ENCODE results near the gene PACRG.

Gene PACRG

DNA sequence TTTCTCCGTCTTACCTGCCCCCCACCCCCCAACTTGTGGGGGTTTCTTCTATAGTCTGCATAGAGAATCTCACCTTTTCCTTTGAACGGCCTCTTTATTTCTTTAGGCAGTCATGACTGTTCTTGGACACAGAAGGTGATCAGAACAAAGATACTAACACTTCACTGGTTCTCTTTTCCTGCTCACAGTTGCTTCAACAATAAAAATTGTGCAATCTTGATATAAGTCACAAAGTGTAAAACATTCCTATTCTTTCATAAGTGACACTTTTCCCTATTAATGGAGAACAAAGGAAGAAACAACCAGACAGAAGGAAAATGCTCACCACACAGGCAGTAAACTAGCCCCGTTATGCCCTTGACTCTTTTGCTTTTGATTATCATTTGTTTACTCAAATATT is 448.3 kb downstream of the PACRG start:
- DNase-seq (ENCODE audit: low read depth in 2 of 2) = no peak

DNA sequence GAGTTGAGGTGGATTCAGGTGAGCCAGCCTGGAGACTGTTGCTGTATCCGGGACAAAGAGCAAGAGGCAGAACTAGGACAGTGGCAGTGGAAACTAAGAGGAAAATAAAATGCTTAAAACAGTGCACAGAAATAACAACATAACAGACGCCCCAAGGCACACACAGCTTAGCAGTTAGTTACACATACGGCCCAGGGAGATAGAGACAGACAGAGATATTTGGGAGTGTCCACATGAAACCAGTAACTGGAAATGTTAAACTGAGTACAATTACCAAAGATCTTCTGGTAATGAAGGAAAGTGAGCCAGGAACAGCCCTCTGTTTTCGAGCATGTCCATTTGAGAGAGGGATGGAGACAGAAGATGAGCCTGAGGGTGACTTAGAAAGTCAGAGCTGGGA is 449.2 kb downstream of the PACRG start:
- DNase-seq (ENCODE audit: low read depth in 2 of 2) = no peak

DNA sequence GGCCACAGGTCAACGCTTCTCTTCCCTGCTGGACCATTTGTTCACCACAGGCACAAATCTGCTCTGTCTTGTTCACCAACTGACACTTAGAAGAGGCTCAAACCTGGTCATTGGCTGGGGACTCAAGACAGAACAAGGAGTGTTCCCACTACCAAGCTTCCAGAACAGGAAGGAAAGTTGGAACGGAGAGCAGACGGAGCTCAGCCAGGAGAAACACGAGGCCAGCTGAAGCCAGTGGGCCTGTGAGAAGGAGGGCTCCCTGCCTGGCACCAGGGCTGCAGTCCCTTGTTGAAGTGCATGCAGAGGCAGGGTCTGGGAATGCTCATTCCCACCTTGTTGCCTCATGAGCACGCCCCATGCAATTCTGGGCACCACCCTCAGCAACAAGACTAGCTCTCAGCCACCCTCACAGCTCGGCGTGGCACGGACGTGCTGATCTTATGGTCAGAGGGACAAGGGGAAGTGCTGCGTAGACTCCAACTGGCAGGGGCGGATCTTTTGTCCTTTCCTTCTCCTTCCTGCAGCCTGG is 450.2 kb downstream of the PACRG start:
- no peak for DNase-seq (ENCODE audit: low read depth in 2 of 2)

DNA sequence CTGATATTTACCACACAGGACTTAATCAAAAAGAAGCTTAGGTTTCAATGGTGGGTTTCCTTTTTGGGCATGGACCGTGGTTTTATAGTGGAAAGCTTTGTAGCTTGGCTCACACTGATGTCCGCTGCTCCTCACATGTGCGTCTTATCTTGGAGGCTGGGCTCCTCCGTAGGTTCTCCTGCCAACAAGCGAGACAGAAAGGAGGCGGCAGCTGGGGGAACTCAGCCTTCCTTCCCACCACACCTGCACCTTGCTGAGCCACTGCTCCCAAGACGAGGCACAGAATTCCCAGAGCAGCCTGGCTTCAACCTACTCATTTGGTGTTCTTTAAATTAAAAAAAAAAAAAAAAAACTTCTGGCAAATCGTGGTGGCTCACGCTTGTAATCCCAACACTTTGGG is 451.3 kb downstream of the PACRG start:
- no peak for DNase-seq (ENCODE audit: low read depth in 2 of 2)

DNA sequence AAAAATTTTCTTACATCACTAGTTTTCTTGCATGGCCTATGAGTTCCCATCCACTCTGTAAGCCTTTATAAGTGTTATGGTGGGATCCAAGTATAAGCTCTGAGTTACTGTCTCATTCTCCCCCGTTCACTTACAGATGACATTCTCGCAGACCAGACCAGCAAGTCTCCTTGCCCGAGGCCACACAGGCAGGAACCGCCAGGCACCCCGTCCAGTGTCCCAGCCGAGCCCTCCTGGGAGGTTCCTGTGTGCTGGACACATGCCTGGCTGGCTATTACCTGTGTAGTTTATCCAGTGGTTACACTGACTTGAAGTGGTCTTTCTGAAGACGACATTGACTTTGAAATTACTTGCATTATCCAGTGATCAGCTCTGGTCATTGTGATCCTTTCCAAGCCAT is 451.9 kb downstream of the PACRG start:
- DNase-seq (ENCODE audit: low read depth in 2 of 2) = no peak

DNA sequence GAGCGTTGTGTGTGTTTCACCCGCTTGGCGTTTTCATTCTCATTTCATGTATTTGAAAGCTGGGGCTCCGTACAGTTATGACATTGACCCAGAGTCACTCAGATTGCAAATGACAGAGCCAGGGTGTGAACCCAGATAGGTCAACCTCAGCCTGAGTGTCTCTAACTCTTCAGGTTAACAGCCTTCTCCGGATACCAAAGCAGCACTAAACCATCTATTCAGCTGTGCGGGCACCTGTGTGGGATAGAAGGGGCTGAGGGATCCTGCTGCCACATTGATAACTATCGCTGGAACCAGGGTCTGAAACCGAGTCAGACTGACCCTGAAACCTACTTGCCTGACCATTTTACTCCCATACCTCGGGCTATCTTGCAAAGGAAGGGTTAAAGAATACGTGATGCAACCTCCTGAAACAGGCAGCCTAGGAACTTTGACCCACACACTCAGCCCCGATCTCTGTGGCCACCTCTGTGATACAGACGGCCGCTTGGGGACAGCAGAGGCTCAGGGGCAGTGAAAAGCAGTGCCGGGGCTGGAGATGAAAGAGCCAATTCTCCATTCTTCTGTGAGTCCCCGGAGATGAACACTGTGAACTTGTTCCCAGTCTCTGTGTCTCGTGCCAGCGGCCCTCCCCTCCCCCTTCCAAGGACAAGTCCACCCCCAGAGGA is 453.2 kb downstream of the PACRG start:
- DNase-seq (ENCODE audit: low read depth in 2 of 2) = no peak

DNA sequence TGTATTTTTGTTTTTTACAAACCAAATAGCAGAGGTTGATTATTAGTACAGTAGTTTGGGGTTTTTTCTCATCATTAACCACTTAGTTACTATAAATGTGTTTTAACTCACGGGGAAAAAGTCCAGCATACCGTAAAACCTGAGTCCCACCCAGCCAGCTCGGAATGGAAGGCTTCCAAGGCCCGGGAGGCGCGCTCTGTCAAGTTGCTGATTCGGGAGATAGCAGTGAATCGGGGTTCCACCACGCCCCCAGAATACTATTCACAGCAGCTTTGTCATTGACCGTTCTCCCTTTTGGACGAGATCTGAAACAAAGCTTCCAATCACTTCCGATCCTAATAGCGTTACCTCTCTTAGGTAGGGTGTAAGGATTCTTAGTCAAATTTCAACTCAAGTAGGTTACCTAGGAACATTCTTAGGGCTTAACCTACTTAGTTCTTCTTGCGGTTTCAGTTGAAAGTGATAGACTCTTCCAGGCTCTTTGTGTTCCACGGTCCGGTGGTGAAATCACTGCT is 453.9 kb downstream of the PACRG start:
- no peak for DNase-seq (ENCODE audit: low read depth in 2 of 2)

DNA sequence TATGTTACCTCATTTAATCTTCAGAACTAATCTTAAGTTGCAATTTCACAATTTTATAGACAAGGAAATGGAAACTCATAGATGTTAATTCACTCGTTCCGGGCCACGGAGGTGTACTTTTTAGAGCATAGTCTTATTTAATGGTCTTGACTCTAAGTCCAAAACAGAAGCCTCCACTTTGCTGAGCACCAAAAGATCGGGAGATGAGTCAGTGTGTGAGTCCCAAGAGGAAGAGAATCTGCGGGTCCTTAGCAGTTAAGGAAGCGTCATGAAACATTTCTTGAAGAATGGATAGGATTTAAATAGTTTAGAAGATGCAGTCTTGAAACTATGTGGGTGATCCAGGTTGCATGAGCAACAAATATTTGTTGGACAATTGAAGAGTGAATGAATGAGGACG is 454.9 kb downstream of the PACRG start:
- DNase-seq (ENCODE audit: low read depth in 2 of 2) = no peak

DNA sequence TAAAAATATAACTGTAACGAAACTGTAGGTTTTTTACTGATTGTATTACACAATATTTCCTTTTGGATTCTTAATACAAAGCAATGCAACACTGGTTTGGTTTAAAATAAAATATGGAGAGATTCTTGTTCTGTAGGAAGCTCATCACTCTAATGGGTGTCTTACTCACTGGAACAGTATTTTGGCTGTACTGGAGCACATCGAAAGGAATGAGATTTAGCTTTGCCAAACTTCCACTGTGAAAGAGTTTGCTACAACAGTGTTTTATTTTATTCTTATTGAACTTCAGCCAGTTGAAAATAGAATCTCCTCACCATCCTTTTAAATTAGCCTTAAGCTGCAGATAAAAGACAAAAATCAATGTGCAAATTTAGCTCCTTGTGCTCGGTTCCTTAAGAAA is 456.0 kb downstream of the PACRG start:
- DNase-seq (ENCODE audit: low read depth in 2 of 2) = no peak

DNA sequence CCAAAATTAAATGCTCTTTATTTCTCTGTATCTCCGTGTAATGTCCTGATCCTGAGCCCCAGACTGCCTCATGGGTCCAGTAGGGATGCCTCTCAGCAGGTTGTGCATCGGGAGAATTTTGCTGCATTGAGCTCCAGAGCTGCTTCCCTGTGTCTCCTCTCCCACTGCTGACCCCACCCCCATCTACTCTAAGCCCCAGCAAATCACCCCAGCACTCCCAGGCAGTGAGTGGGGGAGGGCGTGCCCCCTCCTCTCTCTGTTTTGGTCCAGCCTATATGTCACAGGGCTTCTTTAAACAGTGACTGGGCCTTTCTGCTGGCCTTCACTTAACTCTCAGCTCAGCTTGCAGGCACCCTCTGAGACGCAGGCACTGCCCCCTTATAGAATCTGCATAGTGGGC is 458.0 kb downstream of the PACRG start:
- DNase-seq (ENCODE audit: low read depth in 2 of 2) = no peak

DNA sequence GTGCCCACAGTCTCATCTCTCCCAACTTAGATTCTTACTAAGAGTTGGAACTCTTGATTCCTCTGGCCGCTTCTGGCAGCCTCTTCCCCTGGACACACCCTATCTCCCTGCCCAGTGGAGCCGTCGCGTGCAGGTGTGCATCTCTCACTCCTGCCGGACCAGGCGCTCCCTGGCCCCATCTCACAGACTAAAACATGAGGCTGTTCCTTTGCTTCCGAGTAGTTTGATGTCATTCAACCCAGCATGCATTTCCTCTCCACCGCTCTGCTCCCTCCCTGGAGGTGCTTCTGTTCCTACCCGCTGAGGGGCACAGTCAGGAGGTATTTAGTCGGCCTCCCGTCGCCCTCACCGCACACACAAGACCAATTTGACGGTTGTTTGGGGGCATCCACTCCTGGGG is 458.8 kb downstream of the PACRG start:
- no peak for DNase-seq (ENCODE audit: low read depth in 2 of 2)

DNA sequence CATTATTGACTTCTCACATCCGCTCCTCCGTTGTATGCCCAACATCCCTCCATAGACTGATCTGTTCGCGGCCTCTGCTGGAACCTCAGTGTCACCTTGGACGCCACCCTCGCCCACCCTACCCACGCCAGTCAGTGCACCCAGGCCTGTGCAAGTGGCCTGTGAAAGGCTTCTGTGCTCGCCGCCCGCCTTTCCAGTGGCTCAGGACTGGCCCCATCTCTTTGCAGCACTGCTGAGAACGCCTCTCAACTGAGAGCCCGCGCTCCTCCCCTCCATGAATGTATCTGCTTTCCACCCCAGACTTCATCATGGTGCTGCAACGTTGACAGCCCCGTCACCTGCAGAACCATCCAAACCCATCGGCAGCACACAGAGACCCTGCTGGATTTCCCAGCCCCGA is 459.4 kb downstream of the PACRG start:
- DNase-seq (ENCODE audit: low read depth in 2 of 2) = no peak

DNA sequence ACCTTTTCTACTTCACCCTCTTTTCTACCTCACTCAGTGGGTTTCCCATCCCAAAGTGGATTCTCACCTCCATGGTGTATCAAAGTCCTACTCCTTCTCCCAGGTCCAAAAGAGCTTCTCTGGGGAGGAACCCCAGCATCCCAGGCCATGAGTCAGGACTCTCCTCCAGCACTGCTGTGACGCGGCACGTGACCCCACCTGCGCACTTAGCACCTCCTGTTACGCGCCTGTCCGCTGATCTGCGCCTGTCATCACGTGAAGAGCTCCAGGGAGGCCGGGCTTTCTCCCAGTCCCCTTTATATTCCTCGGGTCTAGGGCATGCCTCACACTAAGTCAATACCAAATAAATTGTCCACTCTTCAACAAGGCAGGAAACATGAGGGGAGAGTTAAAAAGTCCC is 459.8 kb downstream of the PACRG start:
- no peak for DNase-seq (ENCODE audit: low read depth in 2 of 2)

DNA sequence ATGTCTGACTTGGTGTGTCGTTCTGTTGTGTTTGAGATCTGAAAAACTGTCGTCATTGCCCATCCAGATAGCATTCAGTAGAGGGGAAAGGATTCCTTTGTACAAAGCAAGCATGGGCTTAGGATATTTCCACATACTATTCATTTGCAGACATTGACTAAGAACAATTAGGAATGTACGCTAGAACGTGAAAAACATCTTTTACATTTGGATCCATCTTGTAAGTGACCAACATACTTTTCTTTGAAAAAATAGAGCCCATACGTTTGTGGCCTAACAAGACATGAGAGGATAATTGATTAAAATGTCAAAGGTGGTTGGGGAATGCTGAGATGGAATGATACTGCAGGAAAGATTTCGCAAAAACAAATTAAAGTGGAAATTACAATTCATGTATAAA is 461.0 kb downstream of the PACRG start:
- no peak for DNase-seq (ENCODE audit: low read depth in 2 of 2)

DNA sequence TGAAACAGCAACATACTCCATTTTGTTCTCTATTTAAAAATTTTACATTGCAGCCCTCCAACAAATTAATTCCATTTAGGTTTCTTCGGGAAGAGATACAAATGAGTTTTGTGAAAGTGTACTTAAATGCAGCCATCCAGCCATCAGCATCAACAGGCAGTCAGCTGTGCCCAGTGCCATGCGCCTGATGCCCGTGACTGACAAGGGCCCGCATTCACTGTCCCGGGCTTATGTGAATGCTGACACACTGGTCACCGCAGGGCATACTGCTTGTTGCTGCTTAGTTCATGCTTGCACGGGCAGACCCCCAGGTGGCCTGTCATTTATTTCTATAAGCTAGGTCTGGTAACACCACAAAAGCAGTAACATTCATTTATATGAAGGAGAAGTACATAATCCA is 461.8 kb downstream of the PACRG start:
- no peak for DNase-seq (ENCODE audit: low read depth in 2 of 2)

DNA sequence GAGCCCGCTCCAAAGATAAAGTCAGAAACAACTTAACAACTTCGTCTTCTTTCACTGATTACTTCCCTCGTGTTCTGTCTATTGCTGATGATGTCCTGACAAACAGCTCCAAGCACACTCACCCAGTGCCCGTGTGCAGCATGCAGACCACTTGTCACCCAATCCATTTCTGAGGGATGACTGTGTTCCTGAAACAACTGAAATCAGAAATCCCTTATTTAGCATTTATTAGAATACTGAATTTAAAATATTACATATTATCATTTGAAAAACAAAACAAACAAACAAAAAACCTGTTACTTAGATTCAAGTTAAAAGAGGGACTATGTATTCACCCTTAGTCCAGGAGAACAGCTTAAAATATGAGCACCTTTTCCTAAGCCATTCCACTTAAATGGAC is 463.0 kb downstream of the PACRG start:
- no peak for DNase-seq (ENCODE audit: low read depth in 2 of 2)

DNA sequence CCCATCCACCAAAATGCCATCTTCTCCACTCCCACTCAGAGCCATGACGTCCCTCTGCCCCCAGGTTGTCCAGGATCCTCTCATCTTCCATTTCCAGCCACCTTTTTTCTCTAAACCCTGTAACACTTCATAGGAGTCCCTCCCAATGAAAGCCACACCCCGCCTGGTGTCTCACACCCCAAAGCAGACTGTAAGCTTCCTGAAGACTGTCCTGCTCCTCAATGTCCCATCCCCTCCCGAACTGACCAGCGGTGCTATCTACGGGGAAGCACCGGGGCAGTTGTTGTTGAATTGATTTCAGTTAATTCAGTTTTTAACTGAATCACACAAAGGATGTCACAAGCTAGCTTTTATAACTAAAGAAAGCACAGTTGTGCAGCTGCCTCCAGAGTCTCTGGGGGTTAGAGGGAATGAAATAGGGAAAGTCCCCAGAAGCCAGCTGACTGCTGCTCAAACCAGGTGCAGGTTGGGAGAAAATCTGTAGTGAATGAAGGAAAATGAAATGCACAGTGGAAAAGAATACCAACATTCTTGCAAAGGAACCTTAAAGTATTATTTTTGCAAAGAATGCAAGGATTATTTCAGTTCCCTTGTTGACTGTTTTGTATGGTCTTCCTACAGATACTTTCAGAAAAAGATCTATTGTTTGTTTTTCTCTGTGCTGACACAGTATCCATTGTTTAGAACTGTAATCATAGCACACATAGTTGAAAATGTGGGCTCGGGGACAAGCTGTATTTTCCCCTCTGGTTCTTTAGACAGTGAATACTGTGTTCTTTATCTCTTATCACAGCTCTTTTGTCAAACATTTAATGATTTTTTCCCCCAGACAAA is 464.1 kb downstream of the PACRG start:
- no peak for DNase-seq (ENCODE audit: low read depth in 2 of 2)

DNA sequence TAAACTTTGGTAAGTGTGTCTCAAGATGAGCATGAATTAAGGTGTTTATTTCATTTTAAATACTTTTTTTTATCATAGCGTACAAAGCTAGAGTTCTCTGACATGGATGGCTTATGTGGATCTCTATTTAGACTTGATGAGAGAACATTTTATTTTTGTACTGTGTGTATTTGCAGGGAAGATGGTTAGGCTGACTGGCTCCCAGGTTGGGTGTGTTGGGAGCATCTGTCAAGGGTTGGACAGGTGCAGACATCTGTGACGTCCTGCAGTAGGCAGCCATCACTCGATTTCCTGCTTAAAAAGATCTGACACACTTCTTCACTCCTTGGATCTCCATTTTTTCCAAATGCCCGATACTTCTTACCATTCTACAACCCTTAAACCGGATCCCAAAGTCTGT is 464.8 kb downstream of the PACRG start:
- DNase-seq (ENCODE audit: low read depth in 2 of 2) = no peak

DNA sequence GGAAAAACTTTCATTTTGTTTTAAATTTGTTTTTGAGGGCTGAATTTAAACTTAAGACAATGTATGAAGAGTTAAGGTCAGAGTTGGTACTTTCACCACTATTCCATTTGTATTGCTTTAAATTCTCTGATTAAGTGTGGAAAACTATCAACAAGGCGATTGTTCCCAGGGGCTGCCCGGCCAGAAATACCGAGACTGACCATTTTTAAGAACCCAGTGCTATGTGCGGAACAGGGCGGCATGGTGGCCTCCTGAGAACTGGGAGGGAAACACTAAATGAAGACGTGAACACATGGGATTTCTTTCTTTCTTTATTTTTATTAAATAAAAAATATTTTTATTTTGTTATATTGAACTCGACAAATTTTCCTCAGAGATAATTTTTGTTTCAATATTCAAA is 465.6 kb downstream of the PACRG start:
- no peak for DNase-seq (ENCODE audit: low read depth in 2 of 2)

DNA sequence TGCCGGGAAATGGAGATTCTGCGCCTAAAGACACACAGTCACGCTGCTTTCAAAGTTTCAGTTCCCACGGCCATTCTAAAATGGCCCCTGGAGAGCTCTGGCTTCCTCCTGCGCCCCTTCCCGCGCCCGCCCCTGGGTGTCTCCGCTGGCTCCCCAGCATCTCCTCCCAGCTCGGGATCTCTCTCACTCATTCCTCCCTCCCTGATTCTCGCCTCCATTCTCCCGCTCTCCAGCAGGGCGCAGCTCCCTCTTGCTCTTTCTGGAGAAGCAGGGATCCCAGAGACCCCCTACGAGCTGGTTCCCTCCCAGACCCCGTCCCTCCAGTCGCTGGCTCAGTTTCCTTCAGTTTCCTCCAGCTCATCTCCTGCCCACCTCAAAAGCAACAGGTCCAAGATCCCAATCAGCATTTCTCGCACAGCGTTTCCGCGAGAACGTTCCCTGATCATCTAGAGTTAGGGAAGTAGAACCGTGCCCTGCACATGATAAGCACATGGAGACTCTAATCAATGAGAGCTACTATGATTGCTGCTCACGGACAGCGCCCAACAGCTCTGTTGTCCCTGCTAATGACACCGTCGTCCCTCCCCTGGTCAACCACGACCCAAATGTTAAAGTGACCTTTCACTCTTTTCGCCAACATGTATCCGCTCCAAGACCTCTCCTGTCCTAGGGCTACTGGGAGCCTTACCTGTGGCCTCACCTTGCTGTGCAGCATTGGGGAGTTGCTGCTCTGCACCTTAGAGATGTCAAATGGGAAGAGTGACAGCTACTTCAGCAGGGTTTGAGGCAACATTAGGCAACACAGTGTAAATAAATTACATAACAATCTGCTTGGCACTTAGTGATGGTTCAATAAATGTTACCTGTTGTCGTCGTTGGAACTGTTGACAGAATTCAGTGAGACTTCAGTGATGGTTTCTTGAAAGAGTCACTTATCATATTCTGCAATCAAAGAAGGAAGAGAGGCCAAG is 468.2 kb downstream of the PACRG start:
- no peak for DNase-seq (ENCODE audit: low read depth in 2 of 2)

DNA sequence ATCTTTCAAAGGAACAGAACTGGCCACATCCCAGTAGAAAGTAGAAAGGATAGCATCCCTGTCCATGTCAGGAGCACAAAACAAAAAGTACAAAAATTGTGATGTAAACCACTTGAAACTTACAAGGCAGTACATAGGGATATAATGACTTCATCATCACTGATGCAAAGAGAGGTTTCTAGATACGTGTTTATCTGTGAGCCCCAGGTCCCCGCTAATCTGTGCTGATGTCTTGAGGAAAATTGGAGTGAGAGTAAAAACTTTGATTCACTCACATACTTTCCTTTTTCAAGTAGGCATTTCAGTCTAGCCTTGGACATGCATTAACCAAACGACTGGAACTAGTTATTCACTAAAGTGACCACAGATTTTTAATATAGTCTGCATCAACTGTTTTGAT is 470.1 kb downstream of the PACRG start:
- no peak for DNase-seq (ENCODE audit: low read depth in 2 of 2)

DNA sequence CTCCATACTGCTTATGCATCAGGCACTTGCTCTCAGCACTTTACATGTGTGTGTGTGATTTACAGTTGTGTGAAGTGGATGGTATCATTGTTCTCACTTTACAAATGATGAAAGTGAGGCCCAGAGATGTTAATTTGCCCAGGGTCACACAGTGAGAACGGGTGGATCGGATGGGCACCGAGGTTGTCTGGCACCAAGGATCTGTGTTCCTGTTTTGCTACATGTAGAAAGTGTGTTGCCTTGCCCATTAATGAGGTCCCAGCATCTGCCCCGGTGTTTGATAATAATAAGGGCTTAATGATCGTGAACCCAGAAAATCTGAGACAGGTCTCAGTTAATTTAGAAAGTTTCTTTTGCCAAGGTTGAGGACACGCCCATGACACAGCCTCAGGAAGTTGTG is 470.6 kb downstream of the PACRG start:
- no peak for DNase-seq (ENCODE audit: low read depth in 2 of 2)
